ENCODE measurements around the gene CDH4.

Gene CDH4

DNA sequence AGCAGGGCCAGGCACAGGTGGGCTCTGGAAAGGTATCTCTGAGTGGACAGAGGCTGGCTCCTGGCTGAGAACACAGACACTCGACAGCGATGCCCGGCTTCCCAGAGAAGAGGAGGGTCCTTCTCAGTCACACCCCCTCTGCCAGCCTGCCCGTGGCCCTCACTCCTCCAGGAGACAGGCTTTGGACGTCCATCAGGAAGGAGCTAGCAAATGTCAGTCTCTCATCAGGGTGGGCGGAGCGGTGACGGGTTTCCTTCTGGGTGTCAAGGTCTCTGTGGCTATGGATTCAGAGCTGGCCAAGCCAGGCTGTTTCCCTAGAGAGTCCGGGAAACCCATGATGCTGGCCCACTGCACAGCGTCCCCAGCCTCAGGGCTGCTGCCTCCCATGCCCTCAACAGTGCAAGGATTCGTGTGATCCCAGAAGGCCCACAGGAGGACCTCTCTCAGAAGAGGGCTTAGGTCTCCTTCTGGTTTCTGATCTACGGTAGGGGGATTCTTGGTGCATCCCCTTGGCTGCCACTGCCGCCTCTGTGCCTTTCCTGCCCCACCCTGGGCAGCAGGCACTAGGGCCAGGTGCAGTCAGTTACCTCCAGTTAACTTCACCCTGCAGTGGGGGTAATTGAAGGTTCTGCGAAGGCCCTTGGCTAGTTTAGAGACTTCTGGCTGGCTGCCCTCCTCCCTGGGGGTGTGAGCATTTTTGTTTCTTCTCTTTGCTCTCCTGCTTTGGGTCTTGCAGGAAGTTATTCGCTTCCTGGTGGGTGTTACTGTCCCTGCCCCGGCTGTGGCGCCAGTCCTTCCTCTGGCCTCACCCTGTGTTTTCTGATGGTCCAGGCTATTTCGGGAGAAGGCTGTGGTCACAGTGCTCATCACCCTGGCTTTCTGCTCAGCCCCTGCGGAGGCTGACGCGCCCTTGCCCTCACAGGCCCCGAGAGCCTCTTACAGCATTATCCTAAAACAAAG, 80.2 kb downstream of the CDH4 start:
- DNase-seq: no peak

- no peak for DNase-seq
Observed at GRCh38 chr20:61333484-61334108, 81.5 kb downstream of the CDH4 start.

DNA sequence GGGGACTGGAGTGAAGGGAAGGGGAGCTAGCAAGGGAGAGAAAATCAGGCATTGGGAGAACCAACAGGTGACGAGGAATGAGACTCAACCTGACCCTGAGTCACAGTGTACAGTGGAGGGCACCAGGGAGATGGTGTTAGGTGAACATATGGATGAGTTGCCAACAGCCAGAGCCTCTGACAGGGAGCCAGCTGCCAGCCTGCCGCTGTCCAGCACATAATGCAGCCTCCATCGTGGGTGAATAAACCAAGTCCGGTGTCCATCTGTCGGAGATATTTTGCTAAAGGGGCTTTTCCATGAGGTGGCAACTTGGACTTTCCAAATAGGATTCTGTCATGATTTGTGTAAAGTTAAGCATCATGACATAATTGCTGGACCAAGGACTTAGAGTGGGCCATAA, 88.1 kb downstream of the CDH4 start:
- no peak for DNase-seq

- no peak for DNase-seq
Observed at GRCh38 chr20:61341605-61342004, 89.5 kb downstream of the CDH4 start.

DNA sequence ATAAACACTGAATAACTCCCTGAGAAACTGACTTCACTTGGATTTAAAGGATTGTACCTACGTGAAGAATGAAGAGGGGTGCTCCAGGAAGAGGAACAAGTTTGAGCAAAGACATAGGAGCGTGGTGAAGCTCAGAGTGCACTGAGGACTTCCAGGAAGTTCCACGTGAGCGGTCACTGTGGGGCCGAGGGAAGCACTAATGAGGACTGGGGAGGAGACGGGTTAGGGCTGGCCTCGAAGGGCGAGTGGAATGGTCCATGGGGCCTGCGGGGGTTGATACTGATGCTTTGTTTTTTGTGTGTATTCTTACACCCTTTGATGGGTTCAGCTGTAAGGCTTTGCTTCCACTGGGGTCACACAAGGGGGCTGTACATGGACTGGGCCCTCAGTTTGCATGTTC, 91.9 kb downstream of the CDH4 start:
- DNase-seq: no peak

- no peak for DNase-seq
Observed at GRCh38 chr20:61345656-61346055, 93.6 kb downstream of the CDH4 start.

GRCh38 chr20:61346996-61347395, 94.9 kb downstream of the CDH4 start:
- no peak for DNase-seq

DNA sequence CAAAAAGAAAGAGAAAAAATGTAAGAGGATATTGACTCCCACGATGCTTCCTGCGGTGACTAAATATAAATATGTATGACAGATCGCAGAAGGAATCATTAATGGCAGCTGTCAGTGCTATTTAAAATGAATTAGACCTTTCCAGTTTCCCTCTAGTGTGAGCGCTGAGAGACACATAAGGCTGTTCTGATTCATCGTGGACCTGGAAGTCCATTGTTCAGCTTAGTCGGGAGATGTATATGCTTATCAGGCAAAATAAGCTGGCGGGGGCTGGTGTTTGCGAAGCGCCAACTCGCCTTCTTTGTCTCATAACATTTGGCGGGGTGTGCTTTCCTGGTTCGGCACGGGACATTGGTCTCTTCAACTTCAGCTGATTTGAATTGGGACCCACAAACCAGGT, 95.4 kb downstream of the CDH4 start:
- DNase-seq: no peak

DNA sequence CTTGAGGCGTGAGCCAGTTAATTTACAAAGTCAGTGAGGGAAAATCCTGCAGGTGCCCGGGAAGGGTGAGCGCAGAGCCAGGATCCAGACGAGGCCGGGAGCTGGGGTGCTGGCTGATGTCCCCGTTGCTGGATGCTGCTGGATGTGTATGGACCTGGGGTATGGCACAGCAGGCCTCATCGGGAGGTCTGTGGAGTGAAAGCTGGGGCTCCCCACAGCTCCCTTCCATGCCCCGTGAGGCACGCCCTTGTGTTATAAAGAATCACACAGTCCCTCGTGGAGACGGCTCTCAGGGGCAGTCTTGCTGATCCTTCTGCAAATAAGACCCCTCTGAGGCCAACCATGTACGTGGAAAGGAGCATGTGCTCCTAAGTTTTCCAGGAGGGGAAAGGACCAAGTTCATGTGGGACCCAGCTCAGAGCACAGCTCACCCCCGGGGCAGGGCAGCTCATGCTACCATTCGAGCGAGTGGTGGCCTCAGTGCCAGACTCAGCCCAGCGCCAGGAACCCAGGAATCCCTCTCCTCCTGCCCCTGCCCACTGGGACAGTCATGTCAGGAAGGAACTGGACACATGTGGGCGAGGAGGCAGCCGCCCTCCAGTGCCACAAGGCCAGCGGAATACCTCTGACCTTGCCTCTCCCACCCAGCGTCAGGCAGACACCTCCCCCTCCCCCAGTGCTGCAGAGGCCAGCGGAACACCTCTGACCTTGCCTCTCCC, 97.5 kb downstream of the CDH4 start:
- no peak for DNase-seq

DNA sequence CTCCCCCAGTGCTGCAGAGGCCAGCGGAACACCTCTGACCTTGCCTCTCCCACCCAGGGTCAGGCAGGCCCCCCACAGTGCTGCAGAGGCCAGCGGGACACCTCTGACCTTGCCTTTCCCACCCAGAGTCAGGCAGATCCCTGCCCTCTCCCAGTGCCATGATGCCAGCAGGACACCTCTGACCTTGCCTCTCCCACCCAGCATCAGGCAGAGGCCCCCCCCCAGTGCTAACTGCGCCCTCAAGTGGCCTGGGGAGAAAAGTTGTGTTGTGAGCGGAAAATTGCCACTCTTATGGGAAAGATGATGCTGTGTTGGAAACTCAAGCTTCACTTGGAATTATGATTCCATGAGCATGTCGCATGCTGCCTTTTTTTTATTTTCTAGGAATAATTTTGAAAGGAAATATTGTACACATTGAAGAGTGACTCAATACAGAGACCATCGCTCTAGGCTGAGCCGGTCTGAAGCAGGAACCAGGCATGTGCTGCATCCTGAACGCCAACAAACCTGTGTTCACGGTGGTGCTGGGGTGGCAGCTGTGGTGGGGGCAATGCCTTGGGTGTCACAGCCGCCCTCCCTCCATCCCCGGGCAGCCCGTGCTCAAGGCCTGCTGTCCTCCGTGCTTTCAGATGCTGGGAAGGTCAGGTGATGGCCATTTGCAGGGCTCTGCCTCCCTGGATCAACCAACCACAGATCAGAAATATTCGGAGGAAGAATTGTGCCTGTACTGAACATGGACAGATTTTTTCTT, 98.6 kb downstream of the CDH4 start:
- no peak for DNase-seq

- no peak for DNase-seq
Observed at GRCh38 chr20:61352346-61353260, 100.5 kb downstream of the CDH4 start.

DNA sequence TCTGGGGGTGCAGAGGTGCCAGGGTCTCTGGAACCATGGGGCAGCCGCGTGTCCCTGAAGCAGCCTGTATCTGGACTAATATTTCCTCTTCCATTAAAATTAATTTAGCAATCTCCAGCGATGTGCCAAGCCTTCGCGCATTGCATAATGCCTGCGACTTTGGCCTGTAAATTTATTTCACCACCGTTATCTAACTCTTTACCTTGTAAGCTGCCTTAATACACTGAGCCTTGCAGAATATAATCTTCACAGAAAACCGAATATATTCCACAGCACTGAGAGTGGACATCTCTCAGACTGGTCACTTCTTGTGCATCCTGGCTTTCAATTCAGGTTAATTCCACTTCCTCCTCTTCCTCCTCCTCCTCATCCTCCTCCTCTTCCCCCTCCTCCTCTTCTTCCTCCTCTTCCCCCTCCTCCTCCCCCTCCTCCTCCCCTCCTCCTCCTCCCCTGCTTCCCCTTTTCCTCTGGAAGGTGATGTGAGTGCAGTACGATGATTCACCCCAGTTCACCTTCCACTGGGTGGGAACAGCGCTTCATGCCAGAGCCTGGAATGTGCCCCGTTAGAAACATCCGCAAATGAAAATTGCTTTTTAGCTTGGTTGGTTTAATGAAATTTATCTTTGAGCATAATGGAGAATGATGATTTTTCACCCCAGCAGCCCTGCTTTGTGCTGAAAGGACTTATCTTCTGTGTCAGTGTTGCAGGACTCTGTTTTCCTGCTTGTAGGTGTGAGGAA, 101.4 kb downstream of the CDH4 start:
- DNase-seq: no peak

GRCh38 chr20:61354001-61354390, 101.9 kb downstream of the CDH4 start:
- no peak for DNase-seq

DNA sequence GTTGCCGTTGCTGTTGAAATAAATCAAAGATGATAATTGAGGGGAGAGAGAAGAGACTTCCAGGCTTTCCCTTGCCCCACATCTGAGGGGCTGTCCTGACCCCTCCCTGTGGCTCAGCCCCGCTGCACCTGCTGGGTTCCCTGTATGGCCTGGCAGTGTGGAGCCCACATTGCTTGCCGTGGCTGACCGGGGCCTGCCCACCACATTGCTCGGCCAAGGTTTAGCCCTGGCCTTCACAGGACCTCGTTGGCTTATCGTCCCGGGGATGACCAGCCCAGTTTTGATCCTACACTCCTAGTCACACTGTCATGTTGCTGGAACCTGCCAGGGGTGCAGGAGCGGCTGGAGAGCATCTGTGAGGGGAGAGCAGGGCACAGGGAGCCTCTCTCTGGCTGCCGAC, 102.4 kb downstream of the CDH4 start:
- DNase-seq: no peak

- no peak for DNase-seq
Observed at GRCh38 chr20:61354901-61355495, 102.9 kb downstream of the CDH4 start.

GRCh38 chr20:61355585-61355984, 103.5 kb downstream of the CDH4 start:
- no peak for DNase-seq

DNA sequence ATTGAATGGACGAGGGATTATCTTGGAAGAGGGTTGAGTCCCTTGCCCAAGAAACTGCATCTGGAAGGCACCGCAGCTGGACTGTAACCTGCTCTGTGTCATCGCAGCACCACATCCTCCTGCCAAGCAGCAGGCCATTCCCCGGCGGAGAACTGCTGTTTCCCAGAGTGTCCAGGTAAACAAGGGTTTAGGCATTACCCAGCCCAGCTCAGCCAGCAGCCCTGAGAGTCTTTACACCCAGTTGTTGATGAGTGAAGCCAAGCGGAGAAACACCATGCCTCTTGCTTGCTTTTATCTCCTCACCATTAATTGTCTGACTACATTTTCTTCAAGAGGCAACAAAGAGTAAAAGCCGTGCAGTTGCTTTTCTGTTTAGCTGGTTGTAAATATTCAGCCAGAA, 104.1 kb downstream of the CDH4 start:
- DNase-seq: no peak

DNA sequence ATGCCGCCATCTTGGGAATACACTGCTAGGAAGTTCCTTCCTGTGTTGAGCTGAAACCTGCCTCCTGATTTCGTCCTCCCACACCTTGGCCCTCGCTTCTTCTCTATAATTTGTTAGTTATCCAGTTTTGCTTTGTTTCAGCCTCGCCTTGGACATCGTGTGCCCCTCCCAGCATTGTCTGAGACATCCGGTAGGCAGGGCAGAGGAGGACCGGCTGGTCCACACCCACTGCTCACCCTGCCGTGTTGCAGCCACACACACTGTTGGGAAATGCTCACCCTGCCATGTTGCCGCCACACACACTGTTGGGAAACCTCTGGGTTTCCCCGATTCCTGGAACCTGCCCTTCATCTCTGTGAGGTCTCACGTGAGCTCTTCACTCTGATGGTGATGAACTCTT, 105.1 kb downstream of the CDH4 start:
- no peak for DNase-seq

GRCh38 chr20:61359254-61359653, 107.2 kb downstream of the CDH4 start:
- DNase-seq: no peak

DNA sequence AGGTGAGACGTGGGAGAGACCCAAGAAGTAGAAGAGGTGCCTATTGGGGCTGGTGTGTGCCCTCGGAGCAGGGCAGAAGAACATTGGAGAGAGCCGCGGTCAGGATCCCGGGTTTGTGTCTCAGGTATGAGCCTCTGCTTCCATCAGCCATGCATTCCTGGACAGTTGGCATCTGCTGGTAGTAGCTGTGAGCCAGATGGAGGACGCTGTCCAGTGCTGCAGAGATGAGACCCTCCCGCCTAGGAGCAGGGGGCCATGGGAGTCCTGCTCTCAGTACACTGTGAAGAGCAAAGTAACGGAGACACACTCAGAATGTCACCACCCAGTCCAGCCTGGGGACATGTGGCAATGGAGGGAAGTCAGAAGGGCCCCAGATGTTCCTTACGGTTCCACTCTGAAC, 108.2 kb downstream of the CDH4 start:
- DNase-seq: no peak

- no peak for DNase-seq
Observed at GRCh38 chr20:61360940-61361339, 108.9 kb downstream of the CDH4 start.
